SH-SY5Y (cell line): Measurements from ENCODE around the gene APOA5.

Experiments
- GATA2 ChIP-seq: IDR thresholded peaks from 2 replicates; pipeline ENCODE4 v1.6.1; 2011; ENCODE audit warnings: mild to moderate bottlenecking, low read depth, low read length
- GATA3 ChIP-seq: IDR thresholded peaks from 2 replicates; pipeline ENCODE4 v1.6.1; 2011; ENCODE audit warnings: low read depth, mild to moderate bottlenecking, low read length, moderate library complexity

DNA sequence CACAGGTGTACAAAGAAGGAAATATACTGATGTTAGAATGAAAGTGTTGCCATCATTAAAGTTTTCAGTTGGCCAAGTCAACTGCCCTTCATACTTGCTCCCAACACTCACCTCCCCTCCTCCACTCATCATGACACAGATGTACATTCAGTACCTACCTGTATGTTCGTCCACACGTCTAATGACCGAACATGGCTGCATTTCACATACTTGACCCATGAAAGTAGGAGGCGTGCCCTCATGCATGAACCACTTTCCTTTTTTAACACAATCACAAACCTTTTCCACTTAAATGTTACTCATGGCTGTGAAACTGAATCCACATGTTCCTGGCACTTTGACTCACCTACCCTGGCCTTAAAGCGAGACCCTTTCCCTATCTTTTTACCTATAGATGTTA lies 15.7 kb downstream of the APOA5 start:
- TF ChIP-seq GATA2: no peak
- no peak for TF ChIP-seq GATA3
